Ishikawa (cell line): ENCODE data around the gene TMEM242.

ENCODE experiments used
- CEBPB ChIP-seq: IDR thresholded peaks from 2 replicates; pipeline ENCODE4 v1.6.1; 2012
- CREB1 ChIP-seq: IDR thresholded peaks from 2 replicates; pipeline ENCODE4 v1.6.1; 2012; ENCODE audit warnings: low read depth
- EGR1 ChIP-seq: IDR thresholded peaks from 2 replicates; pipeline ENCODE4 v1.6.1; 2012
- EP300 ChIP-seq: IDR thresholded peaks from 2 replicates; pipeline ENCODE4 v1.6.1; 2012; ENCODE audit warnings: borderline replicate concordance
- FOXM1 ChIP-seq: IDR thresholded peaks from 2 replicates; pipeline ENCODE4 v1.6.1; 2012; ENCODE audit warnings: low read depth, borderline replicate concordance
- MAX ChIP-seq: IDR thresholded peaks from 2 replicates; pipeline ENCODE4 v1.6.1; 2012
- NFIC ChIP-seq: IDR thresholded peaks from 2 replicates; pipeline ENCODE4 v1.6.1; 2012
- RAD21 ChIP-seq: IDR thresholded peaks from 2 replicates; pipeline ENCODE4 v1.6.1; 2012; ENCODE audit warnings: low read depth
- REST ChIP-seq: IDR thresholded peaks from 2 replicates; pipeline ENCODE4 v1.6.1; 2012; ENCODE audit warnings: low read depth, mild to moderate bottlenecking
- TAF1 ChIP-seq: IDR thresholded peaks from 2 replicates; pipeline ENCODE4 v1.6.1; 2012; ENCODE audit warnings: low read depth, mild to moderate bottlenecking
- TCF12 ChIP-seq: IDR thresholded peaks from 2 replicates; pipeline ENCODE4 v1.6.1; 2012; ENCODE audit warnings: low read depth
- TEAD4 ChIP-seq: IDR thresholded peaks from 2 replicates; pipeline ENCODE4 v1.6.1; 2012
- USF1 ChIP-seq: IDR thresholded peaks from 2 replicates; pipeline ENCODE4 v1.6.1; 2012
- YY1 ChIP-seq: IDR thresholded peaks from 2 replicates; pipeline ENCODE4 v1.6.1; 2012; ENCODE audit warnings: low read depth
- ZBTB7A ChIP-seq: IDR thresholded peaks from 2 replicates; pipeline ENCODE4 v1.6.1; 2012; ENCODE audit warnings: low read depth

The TMEM242 gene

GRCh38 chr6:157287247-157287850, 36.0 kb downstream of the TMEM242 start:
- no peak for TF ChIP-seq FOXM1
- no peak for TF ChIP-seq RAD21
- no peak for TF ChIP-seq CEBPB
- no peak for TF ChIP-seq CREB1
- no peak for TF ChIP-seq TEAD4

GRCh38 chr6:157285422-157285779, 37.9 kb downstream of the TMEM242 start:
- no peak for TF ChIP-seq EGR1
- no peak for TF ChIP-seq ZBTB7A
- TF ChIP-seq YY1: no peak
- TF ChIP-seq EP300: no peak
- TF ChIP-seq FOXM1: no peak
- no peak for TF ChIP-seq RAD21
- TF ChIP-seq MAX: no peak
- TF ChIP-seq TEAD4: no peak
- no peak for TF ChIP-seq NFIC
- TF ChIP-seq CREB1: no peak
- no peak for TF ChIP-seq TAF1
- TF ChIP-seq REST: no peak
- no peak for TF ChIP-seq TCF12
- TF ChIP-seq CEBPB: no peak
- no peak for TF ChIP-seq USF1

GRCh38 chr6:157284738-157285421, 38.4 kb downstream of the TMEM242 start:
- TF ChIP-seq CEBPB: no peak
- no peak for TF ChIP-seq ZBTB7A
- TF ChIP-seq NFIC: no peak
- no peak for TF ChIP-seq REST
- no peak for TF ChIP-seq FOXM1
- no peak for TF ChIP-seq MAX

GRCh38 chr6:157283900-157284737, 39.2 kb downstream of the TMEM242 start:
- TF ChIP-seq REST (no peak), RAD21 (no peak), EP300 (no peak), ZBTB7A (no peak), TEAD4 (no peak), TCF12 (no peak), NFIC (no peak), EGR1 (no peak), MAX (no peak), FOXM1 (no peak), YY1 (no peak), CREB1 (no peak), TAF1 (no peak)
